ENCODE results near the gene EBI3. TPM values are rescaled to one million over a fixed set of nuclear protein-coding genes. Genes with fewer than 3 reads are reported as not detected.

The EBI3 gene
- total and polyA plus RNA-seq, 2 of the 8 experiments (the other 6 are each of a cell fraction or from before 2014, with no cell fraction given) = 0.99 to 8.4 TPM

DNA sequence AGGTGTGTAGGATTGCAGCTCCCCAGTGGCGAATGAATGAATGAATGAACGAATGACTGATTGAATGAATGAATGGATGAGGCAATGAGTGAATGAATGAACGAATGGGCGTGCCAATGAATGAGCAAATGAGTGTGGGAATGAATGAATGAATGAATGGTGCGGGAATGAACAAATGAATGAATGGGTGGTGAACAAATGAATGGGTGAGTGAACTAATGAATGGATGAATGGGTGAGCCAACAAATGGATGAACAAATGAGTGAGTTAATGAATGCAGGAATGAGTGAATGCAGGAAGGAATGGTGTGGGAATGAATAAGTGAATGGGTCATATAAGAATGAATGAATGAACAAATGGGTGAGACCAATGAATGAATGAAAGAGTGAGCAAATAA, 32.1 kb upstream of the EBI3 start:
- no peak overlapping the region for H2AK5ac ChIP-seq (ENCODE audit: low read depth, low read length)
- FAIRE-seq = no peak

More for the DNA sequence above, 32.1 kb upstream of the EBI3 start:
- no peaks in the 10 kb centered on the region for H3K79me1 ChIP-seq (ENCODE audit: low read depth, low read length)
- H2BK5ac ChIP-seq (ENCODE audit: low read depth, low read length) = no peak overlapping the region
- no peak overlapping the region for H4K5ac ChIP-seq (ENCODE audit: insufficient read length, low read depth, low read length)
- ChIA-PET CTCF (ENCODE audit: partially characterized antibody) (no interaction called here), POLR2A (ENCODE audit: partially characterized antibody) (no interaction called here)
- peaks cover 0 to 2% (median 0%) of the 10 kb centered on the region in 4 experiments; a peak in 3 of 7 replicates for H3K4me1 ChIP-seq (replicated peaks in 1 of 4; ENCODE audit: control insufficient read depth in 3 of 4, insufficient read depth in 4 of 4, low read length in 3 of 4)
- H4K8ac ChIP-seq (ENCODE audit: extremely low read depth, insufficient read depth, low read length) = no peak overlapping the region
- H3K56ac ChIP-seq (replicated peaks; ENCODE audit: insufficient read length, low read depth, low read length) = no peak overlapping the region
- no peak overlapping the region for H3K23ac ChIP-seq (ENCODE audit: insufficient read length)
- WGBS, 2 experiments (ENCODE audit: extremely low coverage in 1 of 2, insufficient coverage in 1 of 2, insufficient read length in 1 of 2, insufficient replicate concordance in 2 of 2, low coverage in 1 of 2, low lambda C conversion rate in 2 of 2, missing lambda C conversion rate in 1 of 2) = 86% methylated on average over 5 of the region's 5 CpGs; no CpG with 5 or more reads in 1 of the 2 experiments
- H2BK20ac ChIP-seq (ENCODE audit: low read length) = no peak overlapping the region
- no peak overlapping the region for H2BK12ac ChIP-seq (ENCODE audit: low read depth, low read length)
- no peak overlapping the region for H3K9ac ChIP-seq (replicated peaks in 1 of 4; ENCODE audit: extremely low read depth in 1 of 4, low read depth in 3 of 4, low read length in 3 of 4)
- no peak overlapping the region for H3K27ac ChIP-seq (ENCODE audit: low read depth, low read length)
- DNase-seq (ENCODE audit: low read depth in 1 of 2, low spot score in 2 of 2) = no peak
- H3K27me3 ChIP-seq (replicated peaks in 1 of 4; ENCODE audit: control insufficient read depth in 3 of 4, extremely low read depth in 1 of 4, insufficient read depth in 3 of 4, low read length in 3 of 4) = peaks cover 0 to 7% (median 3%) of the 10 kb centered on the region in 4 experiments; a peak in 2 of 7 replicates
- no peak overlapping the region for H3K4ac ChIP-seq (replicated peaks; ENCODE audit: insufficient read length, low read depth, low read length)
- no peaks in the 10 kb centered on the region for H4K20me1 ChIP-seq (replicated peaks in 1 of 2; ENCODE audit: control insufficient read depth in 1 of 2, insufficient read depth in 2 of 2, low read length in 2 of 2)
- H3K18ac ChIP-seq (ENCODE audit: extremely low read depth, low read length) = no peak overlapping the region
- no peak overlapping the region for H2BK120ac ChIP-seq (replicated peaks; ENCODE audit: low read depth, low read length)
- H2BK15ac ChIP-seq (ENCODE audit: low read length) = no peak overlapping the region
- no peaks in the 10 kb centered on the region for H3K79me2 ChIP-seq (ENCODE audit: control insufficient read depth in 1 of 2, insufficient read depth in 2 of 2, low read length in 2 of 2)
- no peaks in the 10 kb centered on the region for H3K9me3 ChIP-seq (ENCODE audit: insufficient read depth in 2 of 2, low read depth in 1 of 2, low read length in 1 of 2)
- H3K14ac ChIP-seq (ENCODE audit: insufficient read length) = no peak overlapping the region
- no peak overlapping the region for H2AFZ ChIP-seq (ENCODE audit: low read length)
- no peaks in the 10 kb centered on the region for H3K36me3 ChIP-seq (ENCODE audit: control insufficient read depth in 2 of 4, insufficient read depth in 4 of 4, low read length in 3 of 4)
- TF ChIP-seq RAD21 (IDR thresholded peaks at IDR 0.05 in 1 of 2, conservative IDR thresholded peaks at IDR 0.05 in 1 of 2; ENCODE audit: low read depth in 2 of 2, low read length in 2 of 2) (no peak), RBBP5 (IDR thresholded peaks at IDR 0.05; ENCODE audit: borderline replicate concordance, low read depth, low read length) (no peak), CBX5 (IDR thresholded peaks at IDR 0.05; ENCODE audit: low read depth, low read length) (no peak), CHD2 (IDR thresholded peaks at IDR 0.05; ENCODE audit: low read length) (no peak), CEBPB (IDR thresholded peaks at IDR 0.05; ENCODE audit: low read depth, low read length) (no peak), TBP (IDR thresholded peaks at IDR 0.05; ENCODE audit: low read depth, low read length) (no peak), MAFK (IDR thresholded peaks at IDR 0.05; ENCODE audit: low read depth, low read length) (no peak)
- H4K91ac ChIP-seq (replicated peaks; ENCODE audit: insufficient read length, low read length) = no peak overlapping the region
- no peak overlapping the region for H3K4me3 ChIP-seq (ENCODE audit: extremely low read depth in 1 of 4, insufficient read depth in 2 of 4, low read depth in 3 of 4, low read length in 4 of 4)
- H3K23me2 ChIP-seq (ENCODE audit: low read depth, low read length) = peaks cover 4% of the 10 kb centered on the region
- H3K4me2 ChIP-seq (ENCODE audit: insufficient read depth in 1 of 2, low read depth in 2 of 2, low read length in 2 of 2) = peak overlapping the region in 1 of 2 experiments; percentile 79; a peak in 1 of 4 replicates

Data from H1 (cell line).